Karpas-422 (cell line): ENCODE measurements around the gene ERCC6. TPM values are rescaled to one million over a fixed set of nuclear protein-coding genes. Genes with fewer than 3 reads are reported as not detected.

Experiments
- DNase-seq: peaks from one replicate; pipeline ENCODE4 v3.0.0-alpha.2; 2015
- H2AFZ ChIP-seq: fragments of 200-600 bp; sonication (generic); 2 replicates; pipeline ENCODE4 v1.6.1; 2014; ENCODE audit warnings: antibody characterized with exemption, low read length, mixed read lengths
- H3K27ac ChIP-seq: fragments of 200-600 bp; sonication (generic); 2 replicates; pipeline ENCODE4 v1.5.1; 2014; ENCODE audit warnings: mild to moderate bottlenecking, low read length, moderate library complexity
- H3K27me3 ChIP-seq: fragments of 200-600 bp; sonication (generic); 2 replicates; pipeline ENCODE4 v1.6.1; 2014; ENCODE audit warnings: low read length, mixed read lengths
- H3K36me3 ChIP-seq: fragments of 200-600 bp; sonication (generic); 2 replicates; pipeline ENCODE4 v1.6.1; 2014; ENCODE audit warnings: low read length, mixed read lengths; ENCODE audit not compliant: insufficient read depth
- H3K4me1 ChIP-seq: fragments of 200-600 bp; sonication (generic); 2 replicates; pipeline ENCODE4 v1.6.1; 2014; ENCODE audit warnings: mild to moderate bottlenecking, low read length, mixed read lengths
- H3K4me2 ChIP-seq: fragments of 200-600 bp; sonication (generic); 2 replicates; pipeline ENCODE4 v1.6.1; 2014; ENCODE audit warnings: low read length, low read depth, mild to moderate bottlenecking; ENCODE audit not compliant: poor library complexity, severe bottlenecking
- H3K4me3 ChIP-seq: fragments of 200-600 bp; sonication (generic); 2 replicates; pipeline ENCODE4 v1.5.1; 2014; ENCODE audit warnings: mild to moderate bottlenecking, antibody characterized with exemption, low read length, mixed read lengths
- H3K79me2 ChIP-seq: fragments of 200-600 bp; sonication (generic); 2 replicates; pipeline ENCODE4 v1.6.1; 2014; ENCODE audit warnings: mild to moderate bottlenecking, low read length, mixed read lengths
- H3K9ac ChIP-seq: fragments of 200-600 bp; sonication (generic); 2 replicates; pipeline ENCODE4 v1.6.0; 2014; ENCODE audit warnings: low read length
- H3K9me2 ChIP-seq: fragments of 200-600 bp; sonication (generic), shearing (Covaris generic); replicated peaks from 2 replicates; pipeline ENCODE4 v1.6.0; 2014; ENCODE audit warnings: mild to moderate bottlenecking, low read length, moderate library complexity; ENCODE audit not compliant: insufficient read depth
- H3K9me3 ChIP-seq: fragments of 300-700, 200-600 bp; sonication (generic); 2 replicates; pipeline ENCODE4 v1.6.1; 2014; ENCODE audit warnings: low read length, mixed read lengths
- H4K20me1 ChIP-seq: fragments of 200-600 bp; sonication (generic); 2 replicates; pipeline ENCODE4 v1.6.1; 2014; ENCODE audit warnings: mild to moderate bottlenecking, antibody characterized with exemption, low read length, low read depth; ENCODE audit not compliant: insufficient read depth
- total RNA-seq: library from RNA; depleted of rRNA; stranded (reverse); fragments of >200 nt; shearing (Covaris generic); gene quantifications from 2 replicates; pipeline ENCODE4 v1.2.3, GENCODE V29; 2014; ENCODE audit warnings: low replicate concordance

Gene ERCC6
- total RNA-seq, 1 experiment from 2014 or later: 33.8 TPM

GRCh38 chr10:49572594-49573114, 33.7 kb upstream of the ERCC6 start:
- DNase-seq: no peak
- 0 out of 2 replicates have a peak overlapping the region, but pooled peaks have one; percentile 2 for H3K4me3 ChIP-seq
- H4K20me1 ChIP-seq: no peaks in the 10 kb centered on the region
- no peak overlapping the region for H2AFZ ChIP-seq
- no peak overlapping the region for H3K27ac ChIP-seq
- no peaks in the 10 kb centered on the region for H3K9me3 ChIP-seq
- no peaks in the 10 kb centered on the region for H3K9me2 ChIP-seq
- peaks cover 7% of the 10 kb centered on the region; the same call in 1 of the 2 replicates for H3K4me1 ChIP-seq
- no peaks in the 10 kb centered on the region for H3K79me2 ChIP-seq
- 0 out of 2 replicates have a peak, but pooled peaks cover 3% of the 10 kb centered on the region for H3K27me3 ChIP-seq
- no peaks in the 10 kb centered on the region for H3K36me3 ChIP-seq
- H3K4me2 ChIP-seq: no peak overlapping the region
- no peak overlapping the region for H3K9ac ChIP-seq

- Histone ChIP-seq H3K27me3 (0 out of 2 replicates have a peak, but pooled peaks cover 3% of the 10 kb centered on the region), H3K36me3 (no peaks in the 10 kb centered on the region), H3K79me2 (no peaks in the 10 kb centered on the region), H4K20me1 (no peaks in the 10 kb centered on the region), H2AFZ (no peak overlapping the region), H3K9me2 (no peaks in the 10 kb centered on the region), H3K9me3 (no peaks in the 10 kb centered on the region), H3K9ac (no peak overlapping the region), H3K27ac (no peak overlapping the region), H3K4me2 (no peak overlapping the region), H3K4me1 (peaks cover 7% of the 10 kb centered on the region; the same call in 1 of the 2 replicates), H3K4me3 (no peak overlapping the region)
- DNase-seq: no peak
These were observed 32.5 kb upstream of the ERCC6 start for GRCh38 chr10:49571388-49571787.

- Histone ChIP-seq H3K9me2 (no peaks in the 10 kb centered on the region), H3K9ac (no peak overlapping the region), H3K4me3 (no peak overlapping the region), H3K36me3 (no peaks in the 10 kb centered on the region), H4K20me1 (no peaks in the 10 kb centered on the region), H3K4me2 (no peak overlapping the region), H3K4me1 (peaks cover 7% of the 10 kb centered on the region; the same call in 1 of the 2 replicates), H3K27me3 (0 out of 2 replicates have a peak, but pooled peaks cover 3% of the 10 kb centered on the region), H3K27ac (no peak overlapping the region), H3K79me2 (no peaks in the 10 kb centered on the region), H2AFZ (no peak overlapping the region), H3K9me3 (no peaks in the 10 kb centered on the region)
- no peak for DNase-seq
These were observed 30.2 kb upstream of the ERCC6 start for GRCh38 chr10:49569031-49569631.

- Histone ChIP-seq H3K27ac (no peak overlapping the region), H3K9ac (no peak overlapping the region), H3K36me3 (no peaks in the 10 kb centered on the region), H3K4me3 (no peak overlapping the region), H3K79me2 (no peaks in the 10 kb centered on the region), H3K9me3 (no peaks in the 10 kb centered on the region), H3K27me3 (0 out of 2 replicates have a peak, but pooled peaks cover 3% of the 10 kb centered on the region), H2AFZ (no peak overlapping the region), H3K4me2 (no peak overlapping the region), H4K20me1 (no peaks in the 10 kb centered on the region), H3K9me2 (no peaks in the 10 kb centered on the region), H3K4me1 (peaks cover 4% of the 10 kb centered on the region; the same call in 1 of the 2 replicates)
- no peak for DNase-seq
These were observed 29.3 kb upstream of the ERCC6 start for GRCh38 chr10:49568235-49568634.

GRCh38 chr10:49567810-49568209, 28.9 kb upstream of the ERCC6 start:
- H3K9ac ChIP-seq: no peak overlapping the region
- H3K4me1 ChIP-seq: peaks cover under 1% of the 10 kb centered on the region; the same call in 1 of the 2 replicates
- no peak overlapping the region for H3K27ac ChIP-seq
- 0 out of 2 replicates have a peak, but pooled peaks cover 3% of the 10 kb centered on the region for H3K27me3 ChIP-seq
- no peak overlapping the region for H3K4me2 ChIP-seq
- no peaks in the 10 kb centered on the region for H4K20me1 ChIP-seq
- H3K9me2 ChIP-seq: no peaks in the 10 kb centered on the region
- DNase-seq: no peak
- no peak overlapping the region for H2AFZ ChIP-seq
- H3K9me3 ChIP-seq: no peaks in the 10 kb centered on the region
- H3K4me3 ChIP-seq: no peak overlapping the region
- no peaks in the 10 kb centered on the region for H3K36me3 ChIP-seq
- no peaks in the 10 kb centered on the region for H3K79me2 ChIP-seq

- Histone ChIP-seq H3K9me3 (no peaks in the 10 kb centered on the region), H4K20me1 (no peaks in the 10 kb centered on the region), H3K36me3 (no peaks in the 10 kb centered on the region), H3K27me3 (no peaks in the 10 kb centered on the region), H3K4me2 (no peak overlapping the region), H2AFZ (no peak overlapping the region), H3K79me2 (no peaks in the 10 kb centered on the region), H3K9me2 (no peaks in the 10 kb centered on the region), H3K9ac (no peak overlapping the region), H3K27ac (no peak overlapping the region), H3K4me3 (no peak overlapping the region), H3K4me1 (peaks cover 3% of the 10 kb centered on the region)
- no peak for DNase-seq
These were observed 25.6 kb upstream of the ERCC6 start for GRCh38 chr10:49564461-49565009.

GRCh38 chr10:49562893-49563292, 24.0 kb upstream of the ERCC6 start:
- Histone ChIP-seq H3K27me3 (no peaks in the 10 kb centered on the region), H3K4me2 (no peak overlapping the region), H3K79me2 (no peaks in the 10 kb centered on the region), H3K9me2 (no peaks in the 10 kb centered on the region), H2AFZ (no peak overlapping the region), H3K4me1 (peaks cover 3% of the 10 kb centered on the region), H3K4me3 (no peak overlapping the region), H3K9ac (no peak overlapping the region), H4K20me1 (no peaks in the 10 kb centered on the region), H3K27ac (no peak overlapping the region), H3K9me3 (no peaks in the 10 kb centered on the region), H3K36me3 (no peaks in the 10 kb centered on the region)
- DNase-seq: no peak

GRCh38 chr10:49560526-49560925, 21.6 kb upstream of the ERCC6 start:
- Histone ChIP-seq H4K20me1 (no peaks in the 10 kb centered on the region), H3K79me2 (no peaks in the 10 kb centered on the region), H3K9me3 (no peaks in the 10 kb centered on the region), H3K4me1 (peaks cover 5% of the 10 kb centered on the region), H3K9ac (no peak overlapping the region), H3K27me3 (no peaks in the 10 kb centered on the region), H3K9me2 (no peaks in the 10 kb centered on the region), H3K4me2 (no peak overlapping the region), H3K36me3 (no peaks in the 10 kb centered on the region), H2AFZ (no peak overlapping the region), H3K4me3 (no peak overlapping the region), H3K27ac (no peak overlapping the region)
- DNase-seq: no peak
